HG02571 (cell line): ENCODE measurements around the gene EPX.
"Not testable (repeated sequence)": the region's sequence is repeated elsewhere in the genome, so short reads cannot be mapped to it uniquely, and the experiment has no call there.

Source experiments
- ATAC-seq: cut with Tn5 transposase; IDR thresholded peaks from one replicate; pipeline ENCODE4 v1.9.1; 2021; ENCODE audit warnings: mild to moderate bottlenecking, moderate library complexity; ENCODE audit not compliant: unreplicated experiment

EPX gene, protein sequence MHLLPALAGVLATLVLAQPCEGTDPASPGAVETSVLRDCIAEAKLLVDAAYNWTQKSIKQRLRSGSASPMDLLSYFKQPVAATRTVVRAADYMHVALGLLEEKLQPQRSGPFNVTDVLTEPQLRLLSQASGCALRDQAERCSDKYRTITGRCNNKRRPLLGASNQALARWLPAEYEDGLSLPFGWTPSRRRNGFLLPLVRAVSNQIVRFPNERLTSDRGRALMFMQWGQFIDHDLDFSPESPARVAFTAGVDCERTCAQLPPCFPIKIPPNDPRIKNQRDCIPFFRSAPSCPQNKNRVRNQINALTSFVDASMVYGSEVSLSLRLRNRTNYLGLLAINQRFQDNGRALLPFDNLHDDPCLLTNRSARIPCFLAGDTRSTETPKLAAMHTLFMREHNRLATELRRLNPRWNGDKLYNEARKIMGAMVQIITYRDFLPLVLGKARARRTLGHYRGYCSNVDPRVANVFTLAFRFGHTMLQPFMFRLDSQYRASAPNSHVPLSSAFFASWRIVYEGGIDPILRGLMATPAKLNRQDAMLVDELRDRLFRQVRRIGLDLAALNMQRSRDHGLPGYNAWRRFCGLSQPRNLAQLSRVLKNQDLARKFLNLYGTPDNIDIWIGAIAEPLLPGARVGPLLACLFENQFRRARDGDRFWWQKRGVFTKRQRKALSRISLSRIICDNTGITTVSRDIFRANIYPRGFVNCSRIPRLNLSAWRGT

DNA sequence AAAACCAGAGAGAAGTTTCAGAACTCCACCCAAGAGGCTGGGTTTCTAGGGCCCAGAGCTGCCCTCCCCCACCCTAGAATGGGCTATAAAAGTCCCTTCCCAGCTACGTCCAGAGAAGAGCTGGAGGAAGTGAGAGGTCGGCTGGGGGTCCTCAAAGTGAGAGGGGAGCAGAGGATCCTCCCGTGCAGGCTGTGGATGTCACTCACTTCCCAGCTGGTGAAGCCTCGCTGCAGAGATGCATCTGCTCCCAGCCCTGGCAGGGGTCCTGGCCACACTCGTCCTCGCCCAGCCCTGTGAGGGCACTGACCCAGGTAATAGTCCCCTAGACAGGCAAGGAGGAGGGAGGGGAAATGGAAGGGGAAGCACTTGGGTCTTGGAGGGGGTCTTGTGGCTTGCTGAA is at the start of gene EPX:
TSS of gene EPX (plus strand) at position 115 of the 400 bp plus-strand sequence. CDS start at position 236, 121 bp downstream.
- no peak for ATAC-seq

GRCh38 chr17:58143335-58143734 is 49.2 kb upstream of the EPX start:
- not testable (repeated sequence) for ATAC-seq

DNA sequence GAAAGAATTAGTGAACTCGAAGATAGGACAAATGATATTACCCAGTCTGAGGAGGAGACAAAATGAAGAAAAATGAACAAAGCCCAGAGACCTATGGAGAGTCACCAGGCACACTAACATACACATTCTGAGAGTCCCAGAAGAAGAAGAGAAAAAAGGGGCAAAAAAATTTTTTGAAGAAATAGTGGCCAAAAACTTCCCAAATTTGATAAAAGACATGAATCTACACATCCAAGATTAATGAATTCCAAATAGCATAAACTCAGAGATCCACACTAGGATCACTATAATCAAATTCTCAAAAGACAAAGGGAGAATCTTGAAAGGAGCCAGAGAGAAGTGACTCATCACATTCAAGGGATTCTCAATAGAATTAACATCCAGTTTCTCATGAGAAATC is 47.7 kb upstream of the EPX start:
- ATAC-seq = no peak

- ATAC-seq = no peak
These were observed 44.5 kb upstream of the EPX start, which contains the start of gene OR4D1 for GRCh38 chr17:58147930-58148434. TSS of gene OR4D1 (plus strand) at chr17:58148384. CDS start at chr17:58155154, 6,770 bp downstream.

- no peak for ATAC-seq
These were observed 43.9 kb upstream of the EPX start for GRCh38 chr17:58148609-58149008.

DNA sequence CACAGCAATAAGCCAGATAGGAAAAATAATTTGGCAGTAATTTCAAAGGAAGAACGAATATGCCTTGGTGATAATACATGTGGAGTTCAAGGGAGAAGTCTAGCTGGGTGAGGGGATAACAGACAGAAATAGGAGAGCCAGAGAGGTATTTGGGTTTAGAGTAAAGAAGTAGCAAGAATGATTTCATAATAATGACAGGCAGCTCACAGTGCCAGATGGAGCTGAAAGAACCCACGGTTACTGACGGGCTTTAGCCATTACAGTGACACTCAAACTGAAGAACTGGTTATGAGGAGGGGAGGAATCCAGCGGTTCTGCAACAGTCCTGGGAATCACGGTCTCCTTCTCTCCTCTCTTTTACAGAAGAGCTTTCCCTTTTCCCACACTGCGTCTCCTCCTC is 42.1 kb upstream of the EPX start:
- ATAC-seq = no peak

GRCh38 chr17:58153046-58153445 is 39.5 kb upstream of the EPX start:
- ATAC-seq = no peak

GRCh38 chr17:58153671-58154070 is 38.9 kb upstream of the EPX start:
- no peak for ATAC-seq

DNA sequence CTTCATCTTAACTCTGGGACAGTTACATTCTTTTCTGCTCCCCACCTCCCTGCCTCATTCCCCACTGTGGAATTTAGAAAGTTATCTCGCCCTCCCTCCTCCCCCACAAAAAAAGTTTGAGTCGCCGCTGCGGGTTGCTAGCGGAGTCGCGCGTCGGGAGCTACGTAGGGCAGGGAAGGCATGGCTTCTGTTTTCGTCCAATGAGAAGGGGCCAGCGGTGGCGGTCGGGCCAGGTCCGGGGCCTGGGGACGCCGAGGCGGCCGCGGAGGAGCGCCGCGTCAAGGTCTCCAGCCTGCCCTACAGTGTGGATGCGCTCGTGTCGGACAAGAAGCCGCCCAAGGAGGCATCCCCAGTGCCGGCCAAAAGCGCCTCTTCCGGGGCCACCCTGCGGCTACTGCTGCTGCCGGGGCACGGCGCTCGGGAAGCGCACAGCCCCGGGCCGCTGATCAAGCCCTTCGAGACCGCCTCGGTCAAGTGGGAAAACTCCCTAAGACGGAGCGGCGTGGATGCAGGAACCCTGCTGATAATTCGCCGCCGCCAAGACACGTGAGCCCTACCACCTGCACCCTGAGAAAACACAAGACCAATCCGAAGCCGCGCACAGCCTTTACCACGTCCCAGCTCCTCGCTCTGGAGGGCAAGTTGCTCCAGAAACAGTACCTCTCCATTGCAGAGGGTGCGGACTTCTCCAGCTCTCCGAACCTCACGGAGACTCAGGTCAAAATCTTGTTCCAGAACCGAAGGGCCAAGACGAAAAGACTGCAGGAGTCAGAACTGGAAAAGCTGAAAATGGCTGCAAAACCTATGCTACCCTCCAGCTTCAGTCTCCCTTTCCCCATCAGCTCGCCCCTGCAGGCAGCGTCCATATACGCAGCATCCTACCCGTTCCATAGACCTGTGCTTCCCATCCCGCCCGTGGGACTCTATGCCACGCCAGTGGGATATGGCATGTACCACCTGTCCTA is 35.4 kb upstream of the EPX start:
- no peak for ATAC-seq

DNA sequence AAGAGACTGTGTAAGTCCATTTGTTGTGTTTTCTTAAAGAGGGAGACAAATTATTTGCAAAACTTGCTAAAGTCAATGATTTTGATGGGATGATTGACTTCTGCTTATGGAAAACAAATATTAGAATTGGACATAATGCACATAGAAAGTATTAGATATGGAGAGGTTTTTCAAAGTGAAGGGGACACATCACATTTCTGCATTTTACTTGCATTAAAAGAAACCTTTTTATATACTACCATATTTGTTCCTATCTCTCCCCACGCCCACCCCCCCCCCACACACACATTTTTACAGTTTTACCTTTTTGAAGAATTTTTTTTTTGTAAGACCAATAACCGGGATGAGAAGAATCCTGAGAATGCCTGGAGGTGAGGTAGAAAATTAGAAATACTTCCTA is 34.3 kb upstream of the EPX start:
- ATAC-seq = no peak

DNA sequence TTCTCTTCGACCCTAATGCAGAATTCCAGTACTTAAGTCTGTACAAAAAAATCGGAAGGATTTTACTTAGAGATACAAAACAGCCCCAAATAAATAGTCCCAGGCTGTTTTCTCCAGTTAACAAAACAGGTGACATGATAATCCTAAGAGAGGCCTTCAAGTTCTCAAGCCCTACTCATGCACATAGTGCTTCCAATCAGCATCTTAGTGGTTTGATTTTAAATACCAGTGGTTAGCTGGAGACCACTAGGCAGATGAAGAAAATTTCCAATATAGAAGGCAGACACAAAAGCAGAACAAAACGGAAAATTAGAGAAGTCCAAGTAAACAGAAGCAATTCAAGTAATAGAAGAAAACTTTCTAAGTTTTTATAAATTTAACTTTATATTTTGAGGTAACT is 31.0 kb upstream of the EPX start:
- no peak for ATAC-seq

GRCh38 chr17:58165981-58166380 is 26.5 kb upstream of the EPX start:
- no peak for ATAC-seq

- ATAC-seq = no peak
These were observed 25.8 kb upstream of the EPX start, which contains the start of gene OR4D2 for GRCh38 chr17:58166682-58167081. TSS of gene OR4D2 (plus strand) at chr17:58166982. CDS start at chr17:58169656, 2,674 bp downstream.

- no peak for ATAC-seq
These were observed 21.9 kb upstream of the EPX start for GRCh38 chr17:58170622-58171021.

GRCh38 chr17:58172369-58173071 is 20.0 kb upstream of the EPX start:
- no peak for ATAC-seq

- ATAC-seq = no peak
These were observed 17.7 kb upstream of the EPX start for GRCh38 chr17:58174871-58175270.

GRCh38 chr17:58176200-58176599 is 16.3 kb upstream of the EPX start:
- ATAC-seq = no peak

DNA sequence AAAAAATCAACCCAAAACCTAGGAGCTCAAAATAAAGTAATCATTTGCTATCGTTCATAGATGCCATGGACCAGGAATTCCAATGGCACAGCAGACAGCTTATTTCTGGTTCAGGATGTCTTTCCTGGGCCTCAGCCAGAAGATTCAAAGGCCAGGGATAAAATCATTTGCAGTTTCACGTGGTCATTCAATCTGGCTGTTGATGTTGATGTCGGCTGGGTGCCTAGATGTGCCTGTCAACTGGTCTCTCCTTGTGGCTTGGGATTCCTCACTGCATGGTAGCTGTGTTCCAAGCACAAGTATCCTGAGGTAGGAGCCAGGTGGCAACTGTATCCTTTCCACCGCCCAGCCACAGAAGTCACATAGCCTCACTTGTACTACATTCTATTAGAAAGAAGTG is 10.7 kb upstream of the EPX start:
- ATAC-seq = no peak

- ATAC-seq = no peak
These were observed 9.0 kb upstream of the EPX start for GRCh38 chr17:58183514-58183913.
